AG09309 (cell line): ENCODE results near the gene ARL15.

Experiments used
- DNase-seq: peaks from one replicate; pipeline ENCODE4 v3.0.0-alpha.2; 2010; ENCODE audit warnings: low read depth
- H3K4me3 ChIP-seq: 2 replicates; pipeline ENCODE4 v1.5.1; 2011; ENCODE audit warnings: mild to moderate bottlenecking, low read depth, low read length, moderate library complexity; ENCODE audit not compliant: control insufficient read depth
- CTCF ChIP-seq: IDR thresholded peaks from 2 replicates; pipeline ENCODE4 v1.5.1; 2011; ENCODE audit warnings: mild to moderate bottlenecking, low read depth, low read length, inconsistent platforms; ENCODE audit not compliant: insufficient read depth, control insufficient read depth; ENCODE audit errors: missing control alignments

ARL15 gene

DNA sequence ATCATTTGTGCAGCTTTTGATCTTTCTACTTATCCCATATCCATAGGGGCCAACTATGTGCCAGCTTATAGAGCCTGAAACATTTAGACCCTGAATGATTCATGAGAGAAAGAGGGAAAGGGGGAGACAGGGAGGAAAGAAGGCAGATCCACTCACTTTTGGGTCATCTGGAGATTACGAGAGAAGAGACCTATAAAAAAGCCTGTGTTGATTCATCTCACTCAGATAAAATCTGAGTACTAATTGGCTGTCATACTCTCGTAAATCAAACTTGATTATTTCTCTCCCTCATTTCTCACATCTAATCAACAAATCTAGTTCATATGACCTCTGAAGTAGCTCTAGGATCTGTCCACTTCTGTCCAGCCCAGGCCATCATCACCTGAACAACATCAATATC is 137.1 kb downstream of the ARL15 start:
- TF ChIP-seq CTCF, result no peak
- DNase-seq, result no peak
- H3K4me3 ChIP-seq, result no peak overlapping the region

- H3K4me3 ChIP-seq, result no peak overlapping the region
- DNase-seq, result no peak
Observed at GRCh38 chr5:54171645-54172384, 138.6 kb downstream of the ARL15 start.

GRCh38 chr5:54165687-54166086 is 144.7 kb downstream of the ARL15 start:
- TF ChIP-seq CTCF, result no peak
- DNase-seq, result no peak
- no peak overlapping the region for H3K4me3 ChIP-seq

More at GRCh38 chr5:54171645-54172384, 138.6 kb downstream of the ARL15 start:
- TF ChIP-seq CTCF, result no peak

- no peak for TF ChIP-seq CTCF
- no peak overlapping the region for H3K4me3 ChIP-seq
- DNase-seq, result no peak
Observed at GRCh38 chr5:54162184-54162583, 148.2 kb downstream of the ARL15 start.

DNA sequence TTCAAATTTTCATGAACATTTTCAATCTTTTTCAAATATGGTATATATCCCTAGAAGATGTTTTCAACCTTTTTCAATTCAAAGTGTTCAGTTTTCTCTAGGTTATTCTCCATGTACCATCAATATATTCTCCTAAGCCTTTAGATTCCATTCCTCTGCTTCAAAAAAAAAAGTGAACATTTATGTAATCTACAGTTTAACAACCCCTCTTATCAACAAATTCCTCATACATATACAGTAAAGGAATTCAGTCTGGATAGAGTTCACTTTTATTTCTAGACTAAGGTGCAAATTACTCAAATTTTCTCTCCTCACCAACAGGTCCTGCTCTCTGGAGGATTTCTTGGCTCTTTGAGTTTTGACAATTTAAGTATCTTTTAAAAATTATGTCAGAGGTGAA is 150.0 kb downstream of the ARL15 start:
- DNase-seq, result no peak
- no peak overlapping the region for H3K4me3 ChIP-seq
- TF ChIP-seq CTCF, result no peak

- DNase-seq, result no peak
- TF ChIP-seq CTCF, result no peak
- no peak overlapping the region for H3K4me3 ChIP-seq
Observed at GRCh38 chr5:54159893-54160195, 150.5 kb downstream of the ARL15 start.
